SU-DHL-6 (cell line): ENCODE measurements around the gene TCEA3.

Experiments
- EZH2phosphoT487 ChIP-seq: fragments of 200-600 bp; sonication (generic), shearing (Covaris generic); conservative IDR thresholded peaks from 2 replicates; pipeline ENCODE4 v1.6.1; 2018; ENCODE audit warnings: mild to moderate bottlenecking, antibody characterized with exemption, low read length, moderate library complexity, mixed read lengths
- TF ChIP-seq, protein P1 (sequence below): fragments of 200-600 bp; sonication (generic); IDR thresholded peaks from one replicate; pipeline ENCODE4 v1.5.1; 2017; ENCODE audit warnings: antibody characterized with exemption, mild to moderate bottlenecking, low read length, moderate library complexity; ENCODE audit not compliant: insufficient read depth, poor library complexity, severe bottlenecking

DNA sequence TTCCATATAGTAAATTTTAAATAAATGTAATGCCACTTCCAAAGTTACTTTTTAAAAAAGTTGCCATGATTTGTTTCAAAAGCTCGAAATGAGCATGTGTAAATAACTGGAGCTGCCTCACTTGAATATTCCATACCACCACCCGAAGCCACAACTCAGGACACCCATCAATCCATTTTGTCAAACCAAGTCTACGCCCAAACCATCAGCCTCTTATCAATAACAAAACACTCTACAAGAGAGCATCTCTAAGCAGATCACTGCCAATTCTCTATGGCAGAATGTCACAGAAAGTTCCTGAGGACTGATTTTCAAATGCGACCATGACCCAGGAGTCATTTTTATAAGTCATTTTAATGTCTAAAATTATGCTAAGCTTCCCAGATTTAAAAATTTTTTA, 84.9 kb downstream of the TCEA3 start:
- TF ChIP-seq, protein P1, sequence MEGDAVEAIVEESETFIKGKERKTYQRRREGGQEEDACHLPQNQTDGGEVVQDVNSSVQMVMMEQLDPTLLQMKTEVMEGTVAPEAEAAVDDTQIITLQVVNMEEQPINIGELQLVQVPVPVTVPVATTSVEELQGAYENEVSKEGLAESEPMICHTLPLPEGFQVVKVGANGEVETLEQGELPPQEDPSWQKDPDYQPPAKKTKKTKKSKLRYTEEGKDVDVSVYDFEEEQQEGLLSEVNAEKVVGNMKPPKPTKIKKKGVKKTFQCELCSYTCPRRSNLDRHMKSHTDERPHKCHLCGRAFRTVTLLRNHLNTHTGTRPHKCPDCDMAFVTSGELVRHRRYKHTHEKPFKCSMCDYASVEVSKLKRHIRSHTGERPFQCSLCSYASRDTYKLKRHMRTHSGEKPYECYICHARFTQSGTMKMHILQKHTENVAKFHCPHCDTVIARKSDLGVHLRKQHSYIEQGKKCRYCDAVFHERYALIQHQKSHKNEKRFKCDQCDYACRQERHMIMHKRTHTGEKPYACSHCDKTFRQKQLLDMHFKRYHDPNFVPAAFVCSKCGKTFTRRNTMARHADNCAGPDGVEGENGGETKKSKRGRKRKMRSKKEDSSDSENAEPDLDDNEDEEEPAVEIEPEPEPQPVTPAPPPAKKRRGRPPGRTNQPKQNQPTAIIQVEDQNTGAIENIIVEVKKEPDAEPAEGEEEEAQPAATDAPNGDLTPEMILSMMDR = no peak
- TF ChIP-seq EZH2phosphoT487 = no peak
